Renal cortical epithelial cell (primary cell): ENCODE measurements around the gene GNG2. TPM values are rescaled to one million over a fixed set of nuclear protein-coding genes. Genes with fewer than 3 reads are reported as not detected.
A peak's percentile ranks its signal among the peaks of the same experiment; 100 is the strongest.

Experiments used
- DNase-seq: peaks from one replicate; pipeline ENCODE4 v3.0.0-alpha.2; 2011; ENCODE audit warnings: low read depth
- total RNA-seq: library from RNA; depleted of rRNA; stranded (reverse); fragments of >200 nt; gene quantifications from 2 replicates; pipeline ENCODE4 v1.2.3, GENCODE V29; 2014

The GNG2 gene
- total RNA-seq, 1 donor from 2014 or later: 2.8 TPM

DNA sequence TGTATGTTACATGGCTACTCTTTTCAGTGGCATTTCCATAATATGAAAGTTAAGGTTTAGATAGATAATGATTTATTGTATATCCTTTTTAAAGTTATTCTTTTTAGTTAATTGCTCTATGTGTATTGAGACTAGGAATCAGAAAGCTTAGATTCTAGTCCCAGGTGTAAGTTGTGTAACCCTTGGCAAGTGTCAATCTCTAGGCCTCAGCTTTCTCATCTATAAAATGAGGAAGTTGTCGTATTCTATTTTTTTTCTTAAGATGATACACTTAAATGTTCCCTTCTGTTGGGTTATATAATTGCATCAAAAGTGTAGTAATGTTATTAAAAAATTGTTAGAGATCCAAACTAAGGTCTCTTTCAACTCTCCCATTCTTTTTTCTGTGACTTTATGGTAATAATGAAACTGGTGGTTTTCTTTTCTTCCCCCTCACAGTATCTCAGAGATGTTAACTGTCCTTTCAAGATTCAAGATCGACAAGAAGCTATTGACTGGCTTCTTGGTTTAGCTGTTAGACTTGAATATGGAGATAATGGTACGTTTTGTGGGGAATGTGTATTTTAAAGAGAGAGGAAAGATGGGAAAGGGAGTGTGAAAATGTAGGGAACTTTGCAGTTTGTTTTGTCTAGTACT, 133.0 kb downstream of the GNG2 start:
- no peak for DNase-seq

GRCh38 chr14:51996148-51996746, 135.8 kb downstream of the GNG2 start:
- peak; percentile 59 for DNase-seq

GRCh38 chr14:51998348-51998747, 137.9 kb downstream of the GNG2 start:
- DNase-seq: no peak

- no peak for DNase-seq
Measured at GRCh38 chr14:51999084-51999483, 138.7 kb downstream of the GNG2 start.

DNA sequence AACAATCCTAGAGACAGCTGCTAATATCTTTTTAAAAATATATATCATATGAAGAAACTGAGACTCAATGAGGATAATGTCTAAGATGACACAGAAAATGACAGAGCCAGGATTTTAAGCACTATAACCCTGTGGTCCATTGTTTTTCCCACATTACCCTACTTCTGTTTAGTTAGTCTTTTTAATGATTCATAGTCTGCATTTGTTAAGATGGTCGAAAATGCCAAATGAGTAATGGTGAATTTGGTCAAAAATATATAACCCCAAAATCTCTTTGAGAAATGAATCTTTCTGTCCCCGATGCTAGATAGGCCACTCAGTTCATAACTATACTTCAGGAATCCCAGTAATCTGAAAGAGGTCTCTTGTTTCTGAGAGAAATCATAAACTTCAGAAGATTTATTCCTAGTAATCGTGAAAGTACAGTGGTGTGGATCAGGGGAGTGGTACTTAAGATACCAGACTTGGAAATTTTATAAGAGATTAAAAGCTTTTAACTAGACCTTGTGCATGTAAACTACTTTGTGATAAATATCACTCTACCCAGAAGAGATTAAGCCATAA, 139.7 kb downstream of the GNG2 start:
- DNase-seq: no peak

DNA sequence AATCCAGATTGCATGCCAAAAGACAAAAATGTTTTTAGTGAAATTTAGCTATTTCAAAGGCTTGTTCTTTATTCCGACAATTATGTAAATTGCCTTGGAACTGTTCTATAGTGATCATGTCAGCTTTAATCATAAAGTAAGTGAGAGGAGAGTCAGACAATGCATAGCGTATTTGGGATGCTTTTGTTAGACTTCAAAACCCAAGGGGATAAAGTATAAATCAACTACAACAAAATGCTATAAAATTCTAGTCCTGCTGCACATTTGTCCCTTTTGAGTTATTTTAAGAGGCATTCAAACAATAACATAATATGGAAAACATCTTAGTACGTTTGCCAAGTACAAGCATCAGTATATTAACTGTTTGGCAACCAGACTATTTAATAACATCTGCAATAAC, 140.3 kb downstream of the GNG2 start:
- no peak for DNase-seq

DNA sequence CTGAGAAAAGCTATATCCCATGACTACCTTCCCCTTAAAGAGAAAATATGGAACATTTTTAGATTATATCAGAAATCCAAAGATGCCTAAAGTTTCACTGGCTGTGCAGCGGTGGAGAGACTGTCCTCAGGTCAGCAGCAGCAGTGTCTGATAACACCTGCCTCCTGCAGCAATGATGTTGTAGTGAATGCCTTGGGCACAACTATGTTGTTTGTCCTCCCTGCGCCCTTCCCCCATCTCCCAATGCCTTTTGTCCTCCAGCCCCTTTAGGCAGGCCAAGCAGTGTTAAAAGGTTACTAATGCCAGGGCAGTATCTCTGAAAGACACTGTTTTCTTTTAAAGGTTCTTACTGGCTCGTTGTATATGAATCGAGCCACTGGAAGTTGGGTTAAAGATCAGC, 142.1 kb downstream of the GNG2 start:
- DNase-seq: no peak

DNA sequence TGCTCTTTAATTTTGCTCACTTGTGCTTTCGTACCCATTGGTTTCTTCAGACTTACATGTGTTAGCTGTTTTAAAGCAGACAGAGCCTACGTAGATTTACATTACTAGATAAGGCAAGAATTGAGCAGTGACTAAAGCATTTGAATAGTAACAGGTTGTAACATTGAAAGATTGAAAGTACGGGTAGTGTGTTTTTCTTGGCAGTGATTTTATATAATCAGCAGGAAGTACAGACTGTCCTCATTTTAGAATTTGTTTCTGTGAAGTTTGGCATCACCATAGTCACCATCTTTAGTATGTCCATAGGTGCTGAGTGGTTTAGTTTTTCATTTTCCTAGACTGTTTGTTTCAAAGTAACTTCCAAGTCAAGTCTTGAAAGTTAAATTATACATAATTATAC, 142.9 kb downstream of the GNG2 start:
- no peak for DNase-seq

DNA sequence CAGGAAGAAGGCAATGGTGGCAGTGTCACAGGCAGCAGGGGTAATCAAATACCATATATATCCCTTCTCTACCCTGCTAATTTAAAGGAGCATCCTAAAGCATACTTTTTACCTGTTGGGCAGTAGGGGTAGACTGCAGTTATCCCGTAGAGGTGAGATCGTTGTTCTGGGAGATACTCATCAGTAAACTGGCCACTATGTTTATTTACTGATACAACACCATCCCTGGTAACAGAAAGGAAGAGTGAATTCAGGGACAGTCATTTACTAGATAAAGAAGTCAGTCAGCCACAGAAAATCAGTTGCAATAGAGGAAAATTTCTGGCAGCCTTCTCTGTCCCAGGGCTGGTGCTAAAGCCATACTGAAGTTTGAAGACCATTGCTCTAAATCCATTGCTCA, 145.2 kb downstream of the GNG2 start:
- no peak for DNase-seq

- no peak for DNase-seq
Measured at GRCh38 chr14:52006361-52006760, 145.9 kb downstream of the GNG2 start.

DNA sequence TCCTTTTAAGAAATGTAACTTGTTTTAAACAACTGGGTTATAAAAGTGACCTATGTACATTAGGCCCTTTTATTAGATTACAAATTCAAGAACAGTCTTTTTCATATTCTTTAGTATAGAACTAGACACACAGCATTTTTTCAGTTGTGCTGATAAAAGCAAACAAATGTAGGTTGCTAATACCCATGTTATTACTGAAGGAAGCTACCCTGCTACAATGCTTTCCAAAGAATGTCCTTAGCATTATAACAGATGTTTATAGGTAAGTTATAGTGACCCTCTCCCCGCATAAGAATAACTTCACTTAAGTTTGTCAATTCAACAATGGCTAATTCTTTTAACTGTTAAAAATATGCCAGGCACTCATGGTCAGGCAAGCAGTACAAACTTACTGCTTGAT, 146.8 kb downstream of the GNG2 start:
- DNase-seq: no peak

DNA sequence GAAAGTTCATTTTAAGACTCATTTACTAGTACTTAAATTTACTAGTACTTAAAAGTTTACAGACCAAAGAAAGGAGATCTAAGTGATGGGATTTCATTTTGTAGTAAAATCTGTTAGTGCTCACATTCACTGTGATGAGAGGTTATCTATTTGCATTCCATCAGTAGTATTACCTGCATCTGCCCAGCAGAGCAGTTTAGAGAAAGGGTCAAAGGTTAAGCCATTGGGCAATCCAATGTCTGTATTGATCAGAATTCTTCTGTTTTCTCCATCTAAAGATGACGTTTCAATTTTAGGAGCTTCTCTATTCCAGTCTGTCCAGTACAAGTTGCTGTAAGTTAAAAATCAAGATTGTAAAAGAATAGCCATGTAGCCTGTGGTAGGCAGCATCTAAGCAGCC, 147.2 kb downstream of the GNG2 start:
- no peak for DNase-seq

GRCh38 chr14:52008136-52008535, 147.7 kb downstream of the GNG2 start:
- DNase-seq: no peak

DNA sequence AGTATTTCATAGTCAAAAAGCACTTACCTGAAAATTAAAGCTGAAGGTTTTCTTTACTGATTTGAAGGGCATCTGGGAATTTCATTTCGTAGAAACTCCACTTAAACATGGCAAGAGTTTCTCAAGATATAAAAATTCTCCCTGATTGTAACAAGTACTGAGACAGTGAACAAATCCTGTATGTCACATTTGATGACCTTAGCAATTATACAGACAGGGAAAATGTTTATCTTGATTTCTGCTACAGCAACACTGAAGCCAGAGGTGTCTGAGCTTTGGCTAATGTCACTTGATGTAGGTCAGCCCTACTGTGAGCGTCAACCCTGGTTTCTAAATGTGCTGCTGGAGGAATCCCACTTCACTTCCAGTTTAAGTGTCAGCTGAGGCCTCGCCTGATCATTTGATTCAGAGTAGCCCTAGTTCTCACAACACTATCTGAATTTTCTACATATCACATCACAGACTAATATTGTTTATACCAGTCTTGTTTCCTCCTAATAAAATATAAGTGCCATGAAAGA, 149.8 kb downstream of the GNG2 start:
- DNase-seq: no peak

GRCh38 chr14:52011523-52011922, 151.1 kb downstream of the GNG2 start:
- DNase-seq: no peak

DNA sequence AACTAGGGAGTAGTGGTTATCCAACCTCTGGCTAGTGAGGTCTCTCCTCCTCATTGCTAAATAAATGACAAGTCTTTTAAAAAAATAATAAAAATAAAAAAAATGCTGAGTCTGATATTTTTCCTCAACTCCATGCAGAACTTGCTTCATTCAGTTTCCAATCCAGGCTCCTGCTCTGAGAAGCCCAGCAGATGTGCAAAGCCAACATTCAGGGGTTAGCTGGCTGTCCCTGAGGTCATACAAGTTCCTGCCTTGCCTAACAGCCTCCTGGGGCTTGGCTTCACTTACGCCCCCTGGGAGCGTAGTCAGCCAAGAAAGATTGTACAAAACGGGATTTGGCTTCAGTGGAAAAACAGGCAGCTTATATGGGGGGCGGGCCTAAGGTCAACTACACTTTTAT, 152.2 kb downstream of the GNG2 start:
- no peak for DNase-seq

- DNase-seq: no peak
Measured at GRCh38 chr14:52013984-52014600, 153.7 kb downstream of the GNG2 start.

- no peak for DNase-seq
Measured at GRCh38 chr14:52014601-52015267, 154.3 kb downstream of the GNG2 start.

GRCh38 chr14:52015411-52016030, 155.1 kb downstream of the GNG2 start:
- DNase-seq: peak; percentile 13

- peak; percentile 10 for DNase-seq
Measured at GRCh38 chr14:52018252-52018651, 157.8 kb downstream of the GNG2 start.

GRCh38 chr14:52018970-52019369, 158.6 kb downstream of the GNG2 start:
- no peak for DNase-seq
